ENCODE results near the gene KIAA1671. TPM values are rescaled to one million over a fixed set of nuclear protein-coding genes. Genes with fewer than 3 reads are reported as not detected.

The KIAA1671 gene
- total RNA-seq, 4 donors from 2014 or later = 83.1 to 162 (median 105) TPM

DNA sequence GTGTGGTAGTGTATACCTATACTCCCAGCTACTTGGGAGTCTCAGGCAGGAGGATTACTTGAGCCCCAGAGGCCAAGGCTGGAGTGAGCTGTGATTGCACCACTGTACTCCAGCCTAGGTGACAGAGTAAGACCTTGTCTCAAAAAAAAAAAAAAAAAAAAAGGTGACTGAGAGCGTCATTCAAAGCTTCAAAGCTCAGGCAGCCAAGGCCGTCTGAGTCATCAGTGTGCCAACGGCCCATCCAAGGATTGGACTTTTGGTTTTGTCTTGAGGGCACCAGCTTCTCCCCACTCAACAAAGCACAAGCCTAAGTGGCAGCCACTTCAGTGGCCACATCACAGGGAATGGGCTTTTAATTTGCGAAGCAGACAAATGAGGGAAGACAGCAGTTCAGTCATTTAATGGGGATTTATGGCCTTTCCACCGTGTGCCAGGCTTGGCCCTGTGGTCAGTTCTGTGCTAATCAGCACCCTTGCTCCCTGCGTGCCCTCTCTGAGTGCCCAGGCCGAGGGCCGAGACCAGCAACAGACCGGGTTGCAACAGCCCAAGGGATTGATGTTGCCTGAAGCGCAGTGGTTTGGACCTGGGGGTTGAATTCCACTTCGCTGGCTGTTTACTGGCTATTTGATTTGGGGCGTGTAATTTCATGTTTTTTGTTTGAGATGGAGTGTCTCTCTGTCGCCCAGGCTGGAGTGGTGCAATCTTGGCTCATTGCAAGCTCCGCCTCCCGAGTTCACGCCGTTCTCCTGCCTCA, 216.9 kb downstream of the KIAA1671 start:
- H3K4me3 ChIP-seq = no peak overlapping the region
- DNase-seq = no peak
- WGBS, 2 donors (ENCODE audit: low coverage in 1 of 2) = 82 to 90% methylated on average over 3 to 17 of the region's 17 CpGs
- no peak for TF ChIP-seq POLR2A (IDR thresholded peaks at IDR 0.05)
- no peak for TF ChIP-seq POLR2AphosphoS5 (IDR thresholded peaks at IDR 0.05)
- TF ChIP-seq, protein P1, sequence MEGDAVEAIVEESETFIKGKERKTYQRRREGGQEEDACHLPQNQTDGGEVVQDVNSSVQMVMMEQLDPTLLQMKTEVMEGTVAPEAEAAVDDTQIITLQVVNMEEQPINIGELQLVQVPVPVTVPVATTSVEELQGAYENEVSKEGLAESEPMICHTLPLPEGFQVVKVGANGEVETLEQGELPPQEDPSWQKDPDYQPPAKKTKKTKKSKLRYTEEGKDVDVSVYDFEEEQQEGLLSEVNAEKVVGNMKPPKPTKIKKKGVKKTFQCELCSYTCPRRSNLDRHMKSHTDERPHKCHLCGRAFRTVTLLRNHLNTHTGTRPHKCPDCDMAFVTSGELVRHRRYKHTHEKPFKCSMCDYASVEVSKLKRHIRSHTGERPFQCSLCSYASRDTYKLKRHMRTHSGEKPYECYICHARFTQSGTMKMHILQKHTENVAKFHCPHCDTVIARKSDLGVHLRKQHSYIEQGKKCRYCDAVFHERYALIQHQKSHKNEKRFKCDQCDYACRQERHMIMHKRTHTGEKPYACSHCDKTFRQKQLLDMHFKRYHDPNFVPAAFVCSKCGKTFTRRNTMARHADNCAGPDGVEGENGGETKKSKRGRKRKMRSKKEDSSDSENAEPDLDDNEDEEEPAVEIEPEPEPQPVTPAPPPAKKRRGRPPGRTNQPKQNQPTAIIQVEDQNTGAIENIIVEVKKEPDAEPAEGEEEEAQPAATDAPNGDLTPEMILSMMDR (IDR thresholded peaks at IDR 0.05) = no peak
- no peak for TF ChIP-seq EP300 (IDR thresholded peaks at IDR 0.05; ENCODE audit: low read depth)
- H3K36me3 ChIP-seq = peaks cover 0 to 8% (median 0%) of the 10 kb centered on the region in 4 donors
- no peaks in the 10 kb centered on the region for H3K9me3 ChIP-seq
- in situ Hi-C loops (cut with MboI; ENCODE audit: low pct_ligation_motif_present in 1 of 4, low pct_unique_long_range_greater_than_20kb in 1 of 4, low sequenced_read_pairs in 3 of 4) (loop anchor here in 1 of 4 donors (10.0 kb wide), 1 partner anchor 95 kb away; no protein-coding TSS in a partner anchor), intact Hi-C loops (cut with DNase I; ENCODE audit: low total_unique reads) (no loop called here)
- no peaks in the 10 kb centered on the region for H3K4me1 ChIP-seq
- H3K27ac ChIP-seq = no peak overlapping the region
- no peaks in the 10 kb centered on the region for H3K27me3 ChIP-seq

DNA sequence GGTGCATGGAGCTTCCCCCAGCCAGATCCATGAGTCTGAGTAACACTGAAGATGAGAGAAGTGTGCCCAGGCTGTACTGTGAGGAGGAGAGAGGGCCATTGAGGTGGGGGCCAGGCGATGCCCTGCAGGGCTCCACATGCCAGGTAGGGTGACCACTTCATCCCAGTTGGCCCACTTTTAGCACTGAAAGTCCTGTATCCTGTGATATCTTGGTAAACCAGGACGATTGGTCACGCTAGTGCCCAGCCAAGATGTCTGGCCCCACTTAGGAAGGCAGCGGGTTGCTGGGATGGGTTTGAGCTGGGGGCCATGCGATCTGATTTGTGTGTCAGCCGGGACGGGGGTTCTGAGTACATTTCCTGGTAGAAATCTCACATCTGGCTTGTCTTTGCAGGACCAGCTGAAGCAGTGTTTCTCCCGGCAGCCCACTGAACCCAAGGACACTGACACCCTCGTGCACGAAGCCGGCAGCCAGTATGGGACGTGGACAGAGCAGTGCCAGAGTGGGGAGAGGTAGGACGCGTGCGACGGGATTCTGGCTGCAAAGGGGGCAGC, 218.0 kb downstream of the KIAA1671 start:
- peaks cover 0 to 17% (median 0%) of the 10 kb centered on the region in 4 donors for H3K36me3 ChIP-seq
- in situ Hi-C loops (cut with MboI; ENCODE audit: low pct_ligation_motif_present in 1 of 4, low pct_unique_long_range_greater_than_20kb in 1 of 4, low sequenced_read_pairs in 3 of 4) (loop anchor here in 1 of 4 donors (10.0 kb wide), 1 partner anchor 96 kb away; no protein-coding TSS in a partner anchor), intact Hi-C loops (cut with DNase I; ENCODE audit: low total_unique reads) (no loop called here)
- H3K27me3 ChIP-seq = no peaks in the 10 kb centered on the region
- H3K4me3 ChIP-seq = no peak overlapping the region
- TF ChIP-seq POLR2A (IDR thresholded peaks at IDR 0.05) (no peak), EP300 (IDR thresholded peaks at IDR 0.05; ENCODE audit: low read depth) (no peak), POLR2AphosphoS5 (IDR thresholded peaks at IDR 0.05) (no peak)
- TF ChIP-seq, protein P1 (IDR thresholded peaks at IDR 0.05) = no peak
- 91% methylated on average over 16 of the region's 16 CpGs; no CpG with 5 or more reads in 1 of the 2 donors for WGBS, 2 donors (ENCODE audit: low coverage in 1 of 2)
- no peaks in the 10 kb centered on the region for H3K4me1 ChIP-seq
- DNase-seq = no peak
- H3K27ac ChIP-seq = no peak overlapping the region
- no peaks in the 10 kb centered on the region for H3K9me3 ChIP-seq

DNA sequence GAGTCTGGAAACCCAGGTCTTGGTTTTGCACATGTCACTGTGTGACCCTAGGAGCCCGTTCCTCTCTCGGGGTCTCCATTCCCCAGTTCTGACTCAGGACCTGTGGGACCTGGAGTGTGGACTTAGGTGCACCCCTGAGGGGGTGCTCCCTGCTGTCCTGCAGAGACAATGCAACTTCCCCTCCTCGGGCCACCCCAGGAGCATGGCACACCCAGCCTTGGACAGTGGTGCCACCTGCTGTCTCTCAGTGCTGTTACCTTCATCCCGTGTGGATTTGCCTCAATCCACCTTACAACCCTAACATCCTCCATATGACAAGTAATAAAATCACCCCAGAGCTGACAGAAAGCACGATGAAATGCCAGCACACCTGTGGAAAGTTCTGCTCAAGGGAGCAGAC, 219.6 kb downstream of the KIAA1671 start:
- in situ Hi-C loops (cut with MboI; ENCODE audit: low pct_ligation_motif_present in 1 of 4, low pct_unique_long_range_greater_than_20kb in 1 of 4, low sequenced_read_pairs in 3 of 4) (loop anchor here in 1 of 4 donors (10.0 kb wide), 1 partner anchor 97 kb away; no protein-coding TSS in a partner anchor), intact Hi-C loops (cut with DNase I; ENCODE audit: low total_unique reads) (no loop called here)
- Histone ChIP-seq H3K27me3 (no peaks in the 10 kb centered on the region), H3K9me3 (no peaks in the 10 kb centered on the region), H3K27ac (no peak overlapping the region), H3K36me3 (peaks cover 0 to 17% (median 0%) of the 10 kb centered on the region in 4 donors), H3K4me3 (no peak overlapping the region), H3K4me1 (no peaks in the 10 kb centered on the region)
- 40% methylated on average over 5 of the region's 5 CpGs; no CpG with 5 or more reads in 1 of the 2 donors for WGBS, 2 donors (ENCODE audit: low coverage in 1 of 2)
- peak; percentile 52 for DNase-seq
- TF ChIP-seq POLR2A (IDR thresholded peaks at IDR 0.05) (no peak), EP300 (IDR thresholded peaks at IDR 0.05; ENCODE audit: low read depth) (no peak), POLR2AphosphoS5 (IDR thresholded peaks at IDR 0.05) (no peak)
- TF ChIP-seq, protein P1 (IDR thresholded peaks at IDR 0.05) = peak; percentile 30 to 68 (median 46)

DNA sequence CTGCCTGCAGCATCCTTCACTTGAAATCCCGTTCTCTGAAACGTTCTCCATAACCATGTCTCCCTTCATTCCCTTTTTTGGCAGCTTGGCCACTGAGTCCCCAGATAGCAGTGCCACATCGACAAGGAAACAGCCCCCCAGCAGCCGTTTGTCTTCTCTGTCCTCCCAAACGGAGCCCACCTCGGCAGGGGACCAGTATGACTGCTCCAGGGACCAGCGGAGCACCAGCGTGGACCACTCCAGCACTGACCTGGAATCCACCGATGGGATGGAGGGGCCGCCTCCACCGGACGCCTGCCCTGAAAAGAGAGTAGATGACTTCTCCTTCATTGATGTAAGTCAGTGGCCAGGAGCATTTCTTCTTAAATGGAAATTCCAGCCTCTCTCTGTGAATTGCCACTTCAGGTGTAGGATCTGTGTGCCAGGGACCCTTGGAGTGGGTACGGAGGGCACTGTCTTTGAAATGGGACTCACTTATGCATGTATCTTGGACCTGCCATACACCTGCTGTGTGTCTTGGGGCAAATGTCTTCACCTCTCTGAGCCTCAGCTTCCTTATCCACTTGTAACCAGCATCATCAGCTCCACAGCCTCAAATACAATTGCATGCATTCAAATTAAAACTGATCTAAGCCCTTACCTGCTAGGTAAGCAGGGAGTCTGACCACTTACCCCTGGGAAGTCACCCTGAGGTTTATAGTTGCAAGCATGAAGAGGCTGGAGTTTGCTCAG, 221.8 kb downstream of the KIAA1671 start:
- H3K36me3 ChIP-seq = peaks cover 0 to 20% (median 4%) of the 10 kb centered on the region in 4 donors
- in situ Hi-C loops (cut with MboI; ENCODE audit: low pct_ligation_motif_present in 1 of 4, low pct_unique_long_range_greater_than_20kb in 1 of 4, low sequenced_read_pairs in 3 of 4) = loop anchor here in 1 of 4 donors (10.0 kb wide), 1 partner anchor 100 kb away; no protein-coding TSS in a partner anchor
- H3K27ac ChIP-seq = no peak overlapping the region

More for the DNA sequence above, 221.8 kb downstream of the KIAA1671 start:
- H3K9me3 ChIP-seq = no peaks in the 10 kb centered on the region
- TF ChIP-seq POLR2A (IDR thresholded peaks at IDR 0.05) (no peak), EP300 (IDR thresholded peaks at IDR 0.05; ENCODE audit: low read depth) (no peak), POLR2AphosphoS5 (IDR thresholded peaks at IDR 0.05) (no peak)
- TF ChIP-seq, protein P1 (IDR thresholded peaks at IDR 0.05) = no peak
- H3K4me3 ChIP-seq = no peak overlapping the region
- DNase-seq = no peak
- WGBS, 2 donors (ENCODE audit: low coverage in 1 of 2) = 87 to 100% methylated on average over 1 to 13 of the region's 13 CpGs
- no peaks in the 10 kb centered on the region for H3K27me3 ChIP-seq
- H3K4me1 ChIP-seq = no peaks in the 10 kb centered on the region
- intact Hi-C loops (cut with DNase I; ENCODE audit: low total_unique reads) = no loop called here

All from transverse colon (tissue), 4 donors.